ACC112 (cell line): ENCODE results near the gene AMN.

Experiments used
- H2AFZ ChIP-seq: fragments of 200-600 bp; sonication (generic); one replicate; pipeline ENCODE4 v1.6.0; 2017; ENCODE audit warnings: antibody characterized with exemption, low read length; ENCODE audit not compliant: unreplicated experiment
- H3K27ac ChIP-seq: fragments of 200-600 bp; sonication (generic); 2 replicates; pipeline ENCODE4 v1.5.1; 2014; ENCODE audit warnings: low read depth, mild to moderate bottlenecking, antibody characterized with exemption, low read length, moderate library complexity
- H3K27me3 ChIP-seq: fragments of 200-600 bp; sonication (generic); 2 replicates; pipeline ENCODE4 v1.6.1; 2014; ENCODE audit warnings: mild to moderate bottlenecking, antibody characterized with exemption, low read length, moderate library complexity, mixed read lengths; ENCODE audit not compliant: insufficient read depth
- H3K36me3 ChIP-seq: fragments of 200-600 bp; sonication (generic); 2 replicates; pipeline ENCODE4 v1.6.1; 2016; ENCODE audit warnings: mild to moderate bottlenecking, antibody characterized with exemption, low read length, moderate library complexity, mixed read lengths; ENCODE audit not compliant: insufficient read depth
- H3K4me1 ChIP-seq: fragments of 200-600 bp; sonication (generic); one replicate; pipeline ENCODE4 v1.6.1; 2016; ENCODE audit warnings: low read length, mixed read lengths; ENCODE audit not compliant: insufficient read depth, unreplicated experiment, control insufficient read depth
- H3K4me3 ChIP-seq: fragments of 200-600 bp; sonication (generic); 2 replicates; pipeline ENCODE4 v1.5.1; 2014; ENCODE audit warnings: mild to moderate bottlenecking, low read depth, low read length
- H3K79me2 ChIP-seq: fragments of 200-600 bp; sonication (generic); one replicate; pipeline ENCODE4 v1.6.0; 2016; ENCODE audit warnings: low read length; ENCODE audit not compliant: control insufficient read depth, unreplicated experiment, insufficient read depth

AMN gene

DNA sequence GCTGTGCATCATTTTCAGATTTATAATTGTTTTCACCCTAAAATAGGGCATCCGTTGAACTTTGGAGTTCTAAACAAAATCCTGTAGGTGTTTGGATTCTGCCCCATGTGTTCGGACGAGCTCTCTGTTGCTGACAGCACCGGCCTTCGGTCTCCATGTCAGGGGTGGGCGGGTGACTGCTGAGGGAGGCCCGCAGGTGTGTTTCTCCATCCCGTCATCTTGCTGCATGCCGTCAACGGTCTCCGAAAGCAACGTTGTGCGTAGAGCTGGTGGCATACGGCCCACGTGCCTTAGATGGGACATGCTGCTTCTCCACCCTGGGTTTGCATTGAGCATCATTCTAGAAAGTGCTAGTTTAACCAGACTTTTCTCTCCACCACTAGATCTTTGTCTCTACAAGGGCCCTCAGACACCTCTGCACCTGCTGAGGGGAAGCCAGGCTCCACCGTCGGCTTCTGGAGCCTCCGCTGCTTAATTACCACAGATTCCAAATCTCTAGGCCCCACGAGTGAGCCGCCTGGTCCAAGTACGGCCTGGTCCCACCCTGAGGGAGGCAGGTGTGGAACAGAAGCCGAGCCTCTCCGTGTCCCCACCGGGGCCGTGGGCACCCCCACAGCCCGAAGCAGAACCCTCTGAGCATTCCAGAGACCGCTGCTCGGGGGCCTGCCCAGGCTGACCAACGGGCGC is 15.7 kb upstream of the AMN start:
- H2AFZ ChIP-seq, result no peak overlapping the region
- H3K36me3 ChIP-seq, result peaks cover 11% of the 10 kb centered on the region; the same call in 1 of the 2 replicates
- no peaks in the 10 kb centered on the region for H3K27me3 ChIP-seq
- H3K4me3 ChIP-seq, result no peak overlapping the region
- H3K4me1 ChIP-seq, result no peaks in the 10 kb centered on the region
- H3K27ac ChIP-seq, result no peak overlapping the region
- no peaks in the 10 kb centered on the region for H3K79me2 ChIP-seq

DNA sequence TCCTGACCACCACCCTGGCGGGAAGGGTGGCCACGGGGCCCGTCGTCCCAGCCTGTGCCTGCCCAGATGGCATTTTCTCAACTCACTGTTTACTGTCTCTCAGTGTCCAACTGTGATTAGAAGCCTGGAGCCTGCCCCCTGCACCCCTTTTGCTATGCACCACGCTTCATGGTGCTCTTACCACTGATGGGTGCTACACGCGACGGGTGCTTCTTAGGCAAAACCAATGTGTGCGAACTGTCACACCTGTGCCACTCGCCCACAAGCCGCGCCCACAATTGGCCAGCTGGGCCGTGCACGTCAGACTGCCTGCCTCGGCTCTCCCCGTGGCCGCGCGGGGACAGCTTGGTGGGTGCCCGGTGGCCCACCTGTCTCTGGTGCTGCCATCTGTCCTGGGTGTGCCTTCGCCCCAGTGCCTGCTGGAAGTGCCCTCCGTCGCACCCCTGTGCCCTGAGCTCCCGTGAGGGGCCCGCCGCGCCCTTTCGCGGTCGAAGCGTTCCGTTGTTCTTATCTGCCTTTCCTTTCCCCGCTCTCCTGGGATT is 15.1 kb upstream of the AMN start:
- Histone ChIP-seq H3K4me1 (no peaks in the 10 kb centered on the region), H2AFZ (no peak overlapping the region), H3K79me2 (no peaks in the 10 kb centered on the region), H3K4me3 (no peak overlapping the region), H3K27me3 (no peaks in the 10 kb centered on the region), H3K27ac (no peak overlapping the region), H3K36me3 (peaks cover 11% of the 10 kb centered on the region; the same call in 1 of the 2 replicates)

DNA sequence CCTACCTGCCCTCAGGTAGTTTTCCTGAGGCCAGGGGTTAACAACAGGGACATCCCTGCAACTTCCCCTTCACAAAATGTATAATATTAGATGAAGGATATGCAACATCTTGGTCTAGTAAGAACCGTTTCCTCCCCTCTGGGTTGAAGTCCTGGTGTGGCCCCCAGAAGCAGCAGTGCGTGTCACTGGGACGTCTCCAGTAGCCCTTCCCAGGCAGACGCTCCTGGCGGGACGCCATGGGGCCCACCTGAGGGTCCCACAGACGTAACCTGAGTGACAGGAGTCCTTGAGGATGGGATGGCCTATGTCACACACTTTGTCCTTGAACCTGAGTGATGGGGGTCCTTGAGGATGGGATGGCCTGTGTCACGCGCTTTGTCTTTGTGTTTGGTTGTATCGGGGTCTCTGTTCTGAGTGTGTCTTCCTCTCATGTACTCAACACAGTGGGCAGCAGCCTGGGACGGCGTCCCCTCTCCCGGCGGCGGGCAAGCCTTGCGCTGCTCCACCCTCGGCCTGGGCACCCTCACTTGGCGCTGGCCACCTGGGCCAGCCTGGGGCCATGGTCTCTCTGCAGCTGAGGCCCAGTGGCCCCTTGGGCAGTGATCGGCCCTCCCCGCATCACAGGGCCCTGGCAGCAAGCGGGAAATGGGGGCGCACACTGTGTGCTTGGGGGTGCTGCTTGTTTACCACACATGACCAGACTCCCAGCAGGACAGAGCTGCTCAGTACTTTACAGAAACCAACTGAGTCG is 14.3 kb upstream of the AMN start:
- no peak overlapping the region for H3K4me3 ChIP-seq

DNA sequence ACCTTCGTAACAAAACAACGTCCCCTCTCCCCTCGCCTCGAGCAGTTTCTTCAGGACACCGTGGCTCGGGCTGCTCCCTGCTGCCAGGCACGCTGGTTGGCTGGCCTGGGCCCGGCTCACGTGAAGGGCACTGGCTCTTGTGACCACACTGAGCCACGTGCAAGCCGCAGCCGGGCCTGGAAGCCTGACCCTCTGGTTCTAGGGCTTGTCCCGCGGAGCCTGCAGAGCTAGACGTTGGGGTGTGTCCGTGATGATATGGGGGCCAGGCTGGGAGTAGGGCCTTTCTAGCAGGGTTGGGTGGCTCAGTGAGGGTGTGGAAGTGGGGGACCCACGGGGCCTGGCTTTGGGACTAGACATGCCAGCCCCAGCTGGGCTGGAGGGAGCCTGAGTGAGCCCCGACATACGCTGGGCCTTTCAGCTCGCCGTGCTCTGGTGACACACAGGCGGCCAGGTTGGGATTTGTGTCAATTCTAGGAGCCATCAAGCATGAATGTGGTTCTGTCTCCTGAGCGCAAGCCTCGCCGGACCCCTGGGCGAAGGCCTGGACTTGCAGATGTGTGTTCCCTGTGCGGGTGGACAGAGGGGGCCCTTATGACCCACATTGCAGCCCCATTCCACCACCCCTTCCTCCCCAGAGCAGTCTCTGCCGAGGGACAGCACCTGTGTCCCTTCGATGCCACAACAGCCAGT is 13.6 kb upstream of the AMN start:
- Histone ChIP-seq H3K27ac (no peak overlapping the region), H2AFZ (no peak overlapping the region), H3K4me1 (no peaks in the 10 kb centered on the region), H3K36me3 (peaks cover 11% of the 10 kb centered on the region; the same call in 1 of the 2 replicates), H3K79me2 (no peaks in the 10 kb centered on the region), H3K27me3 (no peaks in the 10 kb centered on the region), H3K4me3 (no peak overlapping the region)

More for the DNA sequence above, 14.3 kb upstream of the AMN start:
- H3K27me3 ChIP-seq, result no peaks in the 10 kb centered on the region
- H3K79me2 ChIP-seq, result no peaks in the 10 kb centered on the region
- H3K27ac ChIP-seq, result no peak overlapping the region
- no peak overlapping the region for H2AFZ ChIP-seq
- peaks cover 11% of the 10 kb centered on the region; the same call in 1 of the 2 replicates for H3K36me3 ChIP-seq
- no peaks in the 10 kb centered on the region for H3K4me1 ChIP-seq

DNA sequence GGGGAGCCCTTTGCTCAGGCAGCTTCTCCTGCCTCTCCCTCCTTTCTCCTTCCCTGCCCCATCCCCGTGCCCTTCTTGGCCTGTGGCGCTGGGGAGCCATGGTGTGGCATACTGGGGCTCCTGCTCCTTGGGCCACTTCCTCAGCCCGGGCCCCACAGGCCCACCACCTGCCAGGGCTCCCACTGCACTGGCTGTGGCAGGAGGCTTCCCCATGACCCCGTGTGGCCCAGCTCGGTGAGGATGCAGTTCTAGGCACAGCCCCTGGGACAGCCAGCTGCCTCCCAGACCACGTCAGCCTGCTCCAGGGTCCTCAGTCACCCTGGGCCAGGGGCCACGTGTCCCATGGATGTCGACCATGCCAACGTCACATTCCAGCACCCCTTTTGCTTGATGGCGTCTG is 13.0 kb upstream of the AMN start:
- H2AFZ ChIP-seq, result no peak overlapping the region
- H3K27ac ChIP-seq, result no peak overlapping the region
- peaks cover 11% of the 10 kb centered on the region; the same call in 1 of the 2 replicates for H3K36me3 ChIP-seq
- no peaks in the 10 kb centered on the region for H3K79me2 ChIP-seq
- no peaks in the 10 kb centered on the region for H3K27me3 ChIP-seq
- no peaks in the 10 kb centered on the region for H3K4me1 ChIP-seq
- H3K4me3 ChIP-seq, result no peak overlapping the region

DNA sequence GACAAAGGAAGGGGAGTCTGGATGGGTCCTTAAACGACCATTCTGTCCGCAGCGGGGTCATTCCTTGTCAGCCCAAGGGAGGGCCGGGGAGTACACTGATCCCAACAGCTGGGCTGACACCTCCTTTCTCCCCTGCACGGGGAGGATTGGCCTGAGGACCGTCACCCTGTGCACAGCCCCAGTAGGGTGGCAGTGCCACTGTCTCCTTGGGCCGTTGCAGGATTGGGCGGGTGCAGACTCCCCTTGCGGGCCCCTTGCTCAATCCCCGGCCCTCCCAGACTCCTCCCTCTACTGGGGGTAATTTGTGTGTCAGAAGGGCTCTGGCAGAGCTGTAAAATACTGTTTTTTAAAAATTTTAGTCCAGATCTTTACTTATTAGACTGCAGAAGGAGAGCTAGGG is 12.6 kb upstream of the AMN start:
- Histone ChIP-seq H3K27ac (no peak overlapping the region), H3K4me3 (no peak overlapping the region), H3K79me2 (no peaks in the 10 kb centered on the region), H2AFZ (no peak overlapping the region), H3K4me1 (no peaks in the 10 kb centered on the region), H3K27me3 (no peaks in the 10 kb centered on the region), H3K36me3 (peaks cover 11% of the 10 kb centered on the region; the same call in 1 of the 2 replicates)

DNA sequence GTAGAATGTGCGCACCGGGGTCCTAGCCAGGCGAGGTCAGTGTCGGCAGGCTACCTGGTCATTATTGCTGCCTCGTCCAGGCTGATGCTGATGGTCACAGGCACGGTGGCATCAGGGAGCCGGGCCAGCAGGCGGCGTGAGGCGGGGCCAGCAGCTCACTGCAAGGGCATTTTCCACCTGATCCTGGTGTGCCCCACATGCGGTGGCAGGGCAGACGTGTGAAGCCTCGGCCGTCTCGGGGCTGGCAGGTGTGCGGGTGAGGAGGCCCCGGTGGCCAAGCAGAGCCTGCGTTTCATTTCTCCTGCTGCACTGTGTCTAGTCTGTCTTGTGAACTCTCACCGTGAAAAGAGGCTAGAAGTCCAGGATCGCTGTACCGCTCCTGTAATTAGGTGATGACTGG is 12.0 kb upstream of the AMN start:
- Histone ChIP-seq H3K4me3 (no peak overlapping the region), H3K36me3 (peaks cover 11% of the 10 kb centered on the region; the same call in 1 of the 2 replicates), H3K79me2 (no peaks in the 10 kb centered on the region), H3K27ac (no peak overlapping the region), H3K27me3 (no peaks in the 10 kb centered on the region), H3K4me1 (no peaks in the 10 kb centered on the region), H2AFZ (no peak overlapping the region)

DNA sequence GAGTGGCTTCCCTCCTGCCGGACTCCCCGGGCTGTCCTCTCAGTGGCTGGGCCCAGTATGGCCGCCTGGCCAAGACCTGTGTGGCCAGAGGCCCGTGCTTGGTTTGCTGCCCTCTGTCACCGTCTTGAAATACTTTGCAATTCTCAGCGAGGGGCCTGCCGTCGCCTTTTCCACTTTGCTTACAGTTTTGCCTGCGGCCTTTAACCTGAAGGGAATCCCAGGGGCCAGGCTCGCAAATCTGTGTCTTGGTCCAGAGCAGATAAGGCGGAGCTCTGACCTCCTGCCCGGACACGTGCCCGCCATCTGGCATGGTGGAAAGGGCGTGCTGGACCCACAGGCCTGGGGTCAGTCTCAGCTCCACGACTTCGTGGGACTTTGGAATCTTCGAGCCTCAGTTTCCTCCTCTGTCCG is 10.9 kb upstream of the AMN start:
- H2AFZ ChIP-seq, result no peak overlapping the region

DNA sequence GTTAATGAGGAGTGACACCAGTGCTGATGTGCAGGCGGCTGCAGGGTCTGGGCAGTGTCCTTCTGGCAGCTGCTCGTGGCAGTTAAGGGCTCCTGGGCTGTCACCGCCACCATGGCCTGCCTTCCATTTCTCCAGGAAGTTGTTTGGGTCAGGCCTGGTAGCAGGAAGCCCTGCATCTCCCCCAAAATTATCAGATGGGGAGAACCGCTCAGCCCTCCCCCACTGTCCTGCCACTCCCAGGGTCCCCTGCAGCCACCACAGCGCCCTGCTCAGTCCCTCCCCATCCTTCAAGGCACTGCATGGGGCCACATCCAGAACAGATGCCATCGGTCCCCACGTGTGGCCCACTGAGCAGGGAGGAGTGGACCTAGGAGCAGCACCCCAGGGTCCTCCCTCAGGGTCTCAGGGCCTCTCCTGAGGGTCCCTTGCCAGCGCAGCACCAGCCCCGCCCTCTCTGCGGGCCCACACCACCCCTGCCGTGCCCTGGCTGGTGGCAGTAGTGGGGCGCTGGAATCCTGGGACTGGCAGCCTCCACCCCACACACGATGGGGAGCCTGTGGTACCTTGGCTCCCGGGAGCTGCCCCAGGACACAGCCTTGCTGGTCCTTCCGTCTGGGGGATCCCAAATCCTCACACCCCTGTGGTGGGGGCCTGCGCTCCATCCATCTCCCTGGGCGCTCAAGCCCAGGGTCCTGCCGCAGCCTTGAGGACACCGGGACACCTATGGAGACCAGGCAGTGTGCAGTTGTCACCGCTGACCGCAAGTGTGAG is 10.3 kb upstream of the AMN start:
- Histone ChIP-seq H3K27ac (no peak overlapping the region), H3K4me3 (no peak overlapping the region), H3K36me3 (no peaks in the 10 kb centered on the region), H3K4me1 (no peaks in the 10 kb centered on the region), H2AFZ (no peak overlapping the region), H3K27me3 (no peaks in the 10 kb centered on the region), H3K79me2 (no peaks in the 10 kb centered on the region)

More for the DNA sequence above, 10.9 kb upstream of the AMN start:
- Histone ChIP-seq H3K27me3 (no peaks in the 10 kb centered on the region), H3K27ac (no peak overlapping the region), H3K4me3 (no peak overlapping the region), H3K4me1 (no peaks in the 10 kb centered on the region), H3K36me3 (peaks cover 2% of the 10 kb centered on the region; the same call in 1 of the 2 replicates), H3K79me2 (no peaks in the 10 kb centered on the region)
